Activated naive CD4-positive, alpha-beta T cell treated with anti-CD3 and anti-CD28 coated beads, Interleukin-2, amount 50 U/mL, for 72 hours (primary cell): ENCODE data around the gene ZFP1. TPM values are rescaled to one million over a fixed set of nuclear protein-coding genes. Genes with fewer than 3 reads are reported as not detected.

Experiments
- ATAC-seq, 2 donors: fragments of 150-1000 bp; cut with Tn5 transposase; 2 replicates each; pipeline ENCODE4 v1.10.0; 2021; ENCODE audit warnings: mild to moderate bottlenecking in 2 of 2, moderate library complexity in 2 of 2
- DNase-seq, 2 donors: peaks; one replicate each; pipeline ENCODE4 v3.0.0; 2021 to 2022; ENCODE audit warnings: low spot score in 2 of 2
- H3K27ac Mint-ChIP-seq, 2 donors: one replicate each; pipeline ENCODE4 v1.8.0; 2022; ENCODE audit warnings: mild to moderate bottlenecking in 2 of 2, mixed read lengths in 2 of 2
- H3K36me3 Mint-ChIP-seq, 2 donors: one replicate each; pipeline ENCODE4 v1.8.0; 2022; ENCODE audit warnings: mixed read lengths in 2 of 2
- H3K9me3 Mint-ChIP-seq, 2 donors: one replicate each; pipeline ENCODE4 v1.8.0; 2022; ENCODE audit warnings: mixed read lengths in 2 of 2
- total RNA-seq, 2 donors: library from RNA; stranded (reverse); gene quantifications; one replicate each; pipeline ENCODE4 v1.2.3, GENCODE V29; 2022

ZFP1 gene
- 10 to 100 TPM; 13.4 to 13.5 TPM for total RNA-seq

DNA sequence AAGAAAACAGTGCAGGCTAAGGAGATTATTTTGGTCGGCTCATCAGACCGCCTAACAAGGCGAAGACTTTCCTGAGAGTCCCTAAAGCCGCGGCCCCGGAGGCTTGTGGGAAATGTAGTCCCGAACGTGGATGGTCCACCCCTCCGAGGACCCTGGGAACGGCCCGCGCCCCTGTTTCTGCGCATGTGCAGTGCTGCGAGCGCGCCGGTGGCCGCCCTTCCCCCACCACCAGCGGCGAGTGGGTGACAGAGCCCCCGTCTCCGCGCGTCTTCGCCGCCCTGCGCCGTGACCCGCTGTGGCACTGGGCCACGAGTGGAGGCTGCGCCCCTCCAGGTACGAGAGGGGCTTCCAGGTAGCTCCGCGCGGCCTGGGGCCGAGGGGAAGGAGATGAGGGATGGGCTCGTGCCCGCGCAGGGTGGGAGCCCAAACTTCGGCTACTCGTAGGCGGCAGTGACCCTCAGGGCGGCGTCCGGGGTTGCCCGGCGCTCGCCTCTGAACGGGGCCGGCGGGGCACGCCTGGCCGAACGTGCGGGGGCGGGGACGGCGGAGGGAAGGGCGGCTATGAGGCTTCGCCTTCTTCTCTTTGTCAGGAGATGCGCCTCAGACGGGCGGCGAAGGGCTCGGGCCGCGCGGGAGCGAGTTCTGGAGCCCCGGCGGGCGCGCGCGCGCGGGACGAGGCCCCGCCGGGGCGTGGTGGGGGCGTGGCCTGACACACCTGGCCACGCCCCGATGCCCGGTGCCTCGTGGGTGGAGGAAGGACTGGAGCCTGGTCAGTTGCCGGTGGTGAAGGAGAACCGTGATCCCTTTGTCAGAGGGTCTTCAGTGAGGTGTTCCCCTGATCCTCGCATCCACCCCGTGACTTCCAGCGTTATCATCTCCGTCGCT is at the start of gene ZFP1:
Gene ZFP1, plus strand, starts transcription at position 214 of the 885 bp plus-strand sequence. CDS start 4,428 bp downstream, outside the sequence.
- DNase-seq (peak; percentile 88 to 96), ATAC-seq (peak; percentile 83 to 92)
- H3K9me3 Mint-ChIP-seq = peaks cover 19 to 27% of the 10 kb centered on the region in 2 donors
- H3K36me3 Mint-ChIP-seq = peaks cover 38 to 44% of the 10 kb centered on the region in 2 donors
- peak within 1 kb of the TSS; percentile 83 to 88 for H3K27ac Mint-ChIP-seq

DNA sequence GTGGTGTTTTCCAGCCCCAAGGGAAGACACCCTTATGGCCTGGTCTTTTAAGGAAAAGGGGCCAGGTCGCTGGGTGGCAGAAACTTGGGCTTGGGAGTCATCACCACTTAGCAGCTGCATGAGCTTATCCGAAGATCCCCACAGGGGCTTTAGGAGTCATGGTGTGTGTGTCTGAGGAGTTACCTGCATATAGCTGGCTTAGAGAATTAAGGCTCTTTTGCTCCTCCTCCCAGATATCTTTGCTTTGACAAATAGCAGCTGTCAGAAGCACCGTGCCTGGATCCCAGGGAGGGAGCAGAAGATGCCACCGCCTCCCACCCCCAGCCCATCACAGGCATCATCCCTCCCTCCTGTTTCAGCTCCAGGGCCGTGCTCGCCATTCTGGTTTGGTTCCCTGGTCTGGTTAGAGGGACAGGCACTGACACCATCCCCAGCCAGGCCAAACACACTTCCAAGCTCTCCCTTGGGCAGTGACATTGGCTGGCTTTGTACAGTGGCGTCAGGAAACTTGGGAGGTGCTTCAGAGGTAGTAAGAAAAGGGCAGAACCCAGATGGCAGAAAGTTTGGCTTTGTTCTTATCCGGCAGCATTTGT is 49.2 kb upstream of the ZFP1 start:
- DNase-seq (peak in 1 of 2 donors; percentile 53), ATAC-seq (peak in 1 of 2 donors; percentile 0)
- Mint-ChIP-seq H3K9me3 (no peaks in the 10 kb centered on the region), H3K27ac (peak overlapping the region; percentile 79 to 84), H3K36me3 (peaks cover 0 to 21% of the 10 kb centered on the region in 2 donors)

DNA sequence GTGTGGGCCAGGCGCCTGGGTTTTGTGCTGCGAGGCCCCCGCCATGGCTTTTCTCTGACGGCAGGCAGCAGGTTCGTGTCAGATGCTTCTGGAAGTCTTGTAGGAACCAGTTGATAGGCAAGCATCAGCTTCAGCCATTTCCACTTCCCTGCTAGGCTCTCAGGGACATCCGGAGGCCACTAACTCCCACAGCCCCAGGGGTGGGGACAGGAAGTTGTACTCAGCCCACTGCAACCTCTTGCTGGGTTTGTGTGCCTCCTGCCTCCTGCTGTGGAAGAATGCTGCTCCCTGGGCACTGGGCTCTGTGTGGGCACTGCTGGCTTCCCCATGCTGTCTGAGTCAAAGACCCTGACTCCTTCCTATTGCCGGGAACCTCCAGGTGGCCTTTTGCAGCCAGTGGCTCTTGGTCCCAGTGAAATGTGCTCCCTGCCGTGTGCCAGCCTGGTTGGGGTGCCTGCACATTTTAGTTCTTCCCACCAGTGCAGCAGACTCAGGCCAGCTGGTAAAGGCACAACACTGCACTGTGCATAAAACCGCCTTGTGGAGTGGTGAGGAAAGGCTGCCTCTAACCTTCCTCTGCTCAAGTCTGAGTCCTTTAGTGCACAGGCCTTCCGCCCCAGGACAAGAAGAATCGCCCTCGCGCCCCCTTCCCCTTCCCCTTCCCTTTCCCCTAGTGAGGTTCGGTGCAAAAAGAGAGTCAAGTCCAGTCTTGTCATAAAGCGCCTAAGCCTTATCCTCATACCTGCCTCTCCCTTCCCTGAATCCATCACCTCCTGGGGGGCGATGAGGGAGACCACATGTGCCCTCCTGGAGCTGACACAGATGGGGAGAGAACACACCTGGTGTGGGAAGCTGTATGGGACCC is 48.4 kb upstream of the ZFP1 start:
- peak overlapping the region; percentile 68 to 74 for H3K27ac Mint-ChIP-seq
- peaks cover 0 to 29% of the 10 kb centered on the region in 2 donors for H3K36me3 Mint-ChIP-seq
- DNase-seq = peak in 1 of 2 donors; percentile 57
- H3K9me3 Mint-ChIP-seq = no peaks in the 10 kb centered on the region
- peak; percentile 38 to 46 for ATAC-seq

DNA sequence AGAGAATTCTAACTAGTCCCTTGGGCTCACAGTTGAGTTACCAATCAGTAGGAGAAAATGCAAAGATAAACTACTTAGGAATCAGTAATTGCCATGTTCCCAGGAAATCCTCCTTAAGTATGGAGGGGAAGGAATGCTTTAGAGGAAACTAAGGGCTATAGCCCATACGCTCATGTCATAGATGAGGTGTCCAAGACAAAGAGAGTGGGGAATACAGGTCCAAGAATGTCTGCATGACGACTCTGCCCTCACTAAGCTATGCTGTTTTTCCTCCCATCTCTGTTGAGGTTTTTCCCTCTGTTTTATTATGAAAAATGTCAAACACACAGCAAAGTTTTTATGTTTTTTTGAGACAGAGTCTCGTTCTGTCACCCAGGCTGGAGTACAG is 47.7 kb upstream of the ZFP1 start:
- DNase-seq = no peak
- Mint-ChIP-seq H3K27ac (peak overlapping the region; percentile 33 to 68), H3K36me3 (peaks cover 0 to 35% of the 10 kb centered on the region in 2 donors), H3K9me3 (no peaks in the 10 kb centered on the region)
- ATAC-seq = no peak

DNA sequence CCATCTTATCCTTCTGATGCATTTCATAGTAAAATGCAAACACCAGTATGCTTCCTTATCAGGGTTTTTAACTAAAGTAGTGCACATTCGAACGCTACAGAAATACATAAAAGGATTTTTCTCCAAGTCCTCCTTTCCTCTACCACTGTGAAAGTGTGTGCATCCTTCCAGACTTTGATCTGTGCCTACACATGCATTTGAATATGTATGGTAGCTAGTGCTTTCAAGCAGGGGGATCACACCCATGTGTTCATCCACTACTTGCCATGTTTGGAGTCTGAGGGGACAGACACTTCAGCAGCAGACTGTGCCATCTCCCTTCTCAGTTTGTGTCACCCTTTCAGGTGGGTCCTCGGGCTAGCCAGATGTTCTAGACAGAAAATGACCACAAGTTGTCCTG is 46.7 kb upstream of the ZFP1 start:
- H3K36me3 Mint-ChIP-seq = peaks cover 0 to 43% of the 10 kb centered on the region in 2 donors
- DNase-seq (no peak), ATAC-seq (no peak)
- no peaks in the 10 kb centered on the region for H3K9me3 Mint-ChIP-seq
- H3K27ac Mint-ChIP-seq = no peak overlapping the region

DNA sequence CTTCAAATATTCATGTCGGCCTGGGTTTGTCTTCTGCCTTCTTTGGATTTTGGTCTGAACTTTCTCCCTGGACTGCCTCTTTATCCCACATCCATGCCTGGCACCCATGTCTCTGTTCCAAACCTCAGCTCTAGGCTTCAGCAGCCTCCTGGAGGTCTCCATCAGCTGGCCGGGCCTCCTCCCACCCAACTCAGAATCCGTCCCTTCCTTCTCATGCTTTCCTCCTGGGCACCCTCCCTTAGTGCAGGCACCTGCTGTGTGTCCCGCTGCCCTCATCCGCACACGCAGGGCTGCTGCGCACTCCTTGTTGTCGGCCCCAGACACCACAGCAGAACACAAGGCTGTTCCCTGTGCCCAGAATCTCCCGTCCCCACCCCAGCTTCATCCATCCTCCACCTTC is 45.7 kb upstream of the ZFP1 start:
- ATAC-seq = no peak
- Mint-ChIP-seq H3K9me3 (no peaks in the 10 kb centered on the region), H3K27ac (no peak overlapping the region), H3K36me3 (peaks cover 0 to 51% of the 10 kb centered on the region in 2 donors)
- DNase-seq = peak in 1 of 2 donors; percentile 34

DNA sequence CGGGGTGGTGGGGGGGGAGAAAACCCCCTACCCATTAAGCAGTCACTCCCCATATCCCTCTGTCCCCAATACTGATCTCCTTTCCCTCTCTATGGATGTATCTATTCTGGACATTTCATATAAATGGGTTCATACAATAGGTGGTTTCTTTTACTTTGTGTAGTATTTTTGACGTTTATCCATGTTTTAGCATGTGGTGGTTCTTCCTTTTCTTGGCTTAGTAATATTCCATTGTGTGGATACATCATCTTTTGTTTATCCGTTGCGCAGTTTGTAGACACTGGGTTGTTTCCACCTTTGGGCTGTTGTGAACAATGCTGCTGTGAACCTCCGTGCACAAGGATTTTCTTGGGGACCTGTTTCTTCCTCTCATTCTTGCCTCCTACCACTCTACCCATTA is 44.3 kb upstream of the ZFP1 start:
- no peak for DNase-seq

DNA sequence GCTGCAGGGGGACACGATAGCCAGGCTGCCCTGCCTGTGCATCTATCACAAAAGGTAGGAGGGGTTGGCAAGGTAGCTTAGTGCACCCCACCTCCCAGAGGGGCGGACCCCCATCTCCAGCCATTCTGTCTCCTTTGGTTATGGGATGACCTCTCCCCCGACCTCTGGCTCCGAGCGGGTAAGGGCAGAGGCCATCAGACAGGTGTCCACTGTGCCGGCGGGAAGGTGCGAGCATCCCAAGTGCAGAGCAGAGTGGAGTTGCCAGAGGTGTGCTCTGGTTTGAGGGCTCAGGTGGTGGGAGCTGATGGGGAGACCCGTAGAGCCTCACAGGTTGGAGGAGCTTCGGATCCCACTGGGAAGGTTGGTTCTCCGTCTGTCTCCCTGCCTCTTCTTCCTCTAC is 43.5 kb upstream of the ZFP1 start:
- peaks cover 0 to 71% of the 10 kb centered on the region in 2 donors for H3K36me3 Mint-ChIP-seq
- DNase-seq = no peak
- H3K27ac Mint-ChIP-seq = no peak overlapping the region

More for the DNA sequence above, 44.3 kb upstream of the ZFP1 start:
- H3K27ac Mint-ChIP-seq = no peak overlapping the region
- no peak for ATAC-seq
- H3K36me3 Mint-ChIP-seq = peaks cover 0 to 63% of the 10 kb centered on the region in 2 donors
- H3K9me3 Mint-ChIP-seq = no peaks in the 10 kb centered on the region

DNA sequence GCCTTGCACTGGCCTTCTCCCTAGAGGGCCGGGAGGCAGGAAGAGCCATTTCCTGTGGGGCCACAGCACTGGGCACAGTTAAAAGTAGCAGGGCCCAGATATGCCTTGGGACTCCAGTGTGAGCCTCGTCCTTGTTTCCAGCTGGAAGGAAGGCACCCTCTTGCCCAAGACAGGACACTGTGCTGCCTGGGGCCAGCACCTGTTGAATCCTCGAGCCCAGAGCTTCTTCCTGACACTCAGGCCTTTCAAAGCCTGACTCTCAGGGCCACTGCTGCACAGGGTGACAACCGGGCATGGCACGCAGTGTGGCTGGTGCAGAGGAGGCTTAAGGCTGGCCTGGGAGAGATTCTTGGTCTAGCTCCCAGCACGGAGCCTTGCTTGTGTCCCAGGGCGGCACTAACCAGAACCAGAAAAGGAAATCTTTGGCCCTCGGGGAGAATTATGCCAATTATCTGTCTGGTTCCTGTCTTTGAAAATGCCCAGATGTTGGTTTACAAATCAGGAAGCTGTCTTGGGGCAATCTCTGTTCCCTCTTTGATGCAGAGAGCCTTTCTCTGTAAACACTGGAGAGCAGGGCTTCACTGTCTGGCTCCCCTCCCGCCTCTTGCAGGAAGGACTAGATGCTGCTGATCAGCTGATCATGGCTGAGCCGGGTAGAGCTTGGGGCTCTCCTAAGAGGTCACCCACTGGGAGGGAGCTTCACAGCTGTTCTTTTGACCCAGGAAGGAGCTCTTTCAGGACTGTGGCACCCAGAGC is 42.8 kb upstream of the ZFP1 start:
- no peak overlapping the region for H3K27ac Mint-ChIP-seq
- ATAC-seq (no peak), DNase-seq (peak in 1 of 2 donors; percentile 47)

More for the DNA sequence above, 43.5 kb upstream of the ZFP1 start:
- ATAC-seq = no peak
- no peaks in the 10 kb centered on the region for H3K9me3 Mint-ChIP-seq

DNA sequence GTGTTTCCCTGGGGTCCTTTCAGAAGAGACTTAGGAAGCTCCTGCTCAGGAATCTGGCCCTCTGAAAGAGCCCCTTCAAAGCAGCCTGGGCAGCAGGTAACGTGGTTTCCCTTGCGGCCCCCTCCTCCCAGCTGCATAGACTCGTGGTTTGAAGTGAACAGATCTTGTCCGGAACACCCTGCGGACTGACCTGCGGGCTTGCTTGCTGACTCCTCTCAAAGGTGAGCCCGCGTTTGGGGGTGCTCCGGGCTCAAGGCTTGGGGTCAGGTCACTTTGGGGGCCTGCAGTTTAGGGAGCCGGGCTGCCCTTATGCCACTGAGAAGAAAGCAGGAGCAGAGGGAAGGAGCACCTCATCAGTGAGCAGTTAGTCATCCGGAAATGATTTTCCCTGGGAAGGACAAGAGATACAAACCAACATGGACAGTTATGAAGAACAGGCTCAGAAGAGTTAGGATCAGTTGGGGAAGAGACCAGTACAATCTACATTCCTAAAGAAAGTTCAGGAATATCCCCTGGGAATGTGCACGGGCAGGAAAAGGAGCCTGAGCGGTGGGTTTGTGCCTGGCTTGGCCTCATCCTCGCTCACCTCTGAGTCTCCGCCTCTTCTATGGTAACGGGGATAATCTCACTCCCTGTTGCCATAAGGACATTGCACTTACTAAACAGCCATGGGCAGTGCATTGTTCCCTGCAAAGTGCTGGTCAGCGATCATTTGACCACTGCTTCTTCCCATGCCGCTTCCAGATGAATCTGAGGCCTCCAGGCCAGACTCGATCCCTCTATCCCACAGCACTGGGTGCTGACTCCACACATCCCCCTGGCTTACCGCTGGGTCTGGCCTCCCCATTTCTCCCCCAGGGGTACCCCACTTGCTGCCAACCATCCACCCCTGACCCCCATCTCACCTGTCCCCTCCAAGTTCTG is 41.7 kb upstream of the ZFP1 start:
- H3K9me3 Mint-ChIP-seq = no peaks in the 10 kb centered on the region
- ATAC-seq (no peak), DNase-seq (peak in 1 of 2 donors; percentile 23)
- H3K27ac Mint-ChIP-seq = peak overlapping the region in 1 of 2 donors; percentile 68
- peaks cover 0 to 71% of the 10 kb centered on the region in 2 donors for H3K36me3 Mint-ChIP-seq

More for the DNA sequence above, 42.8 kb upstream of the ZFP1 start:
- Mint-ChIP-seq H3K36me3 (peaks cover 0 to 71% of the 10 kb centered on the region in 2 donors), H3K9me3 (no peaks in the 10 kb centered on the region)

DNA sequence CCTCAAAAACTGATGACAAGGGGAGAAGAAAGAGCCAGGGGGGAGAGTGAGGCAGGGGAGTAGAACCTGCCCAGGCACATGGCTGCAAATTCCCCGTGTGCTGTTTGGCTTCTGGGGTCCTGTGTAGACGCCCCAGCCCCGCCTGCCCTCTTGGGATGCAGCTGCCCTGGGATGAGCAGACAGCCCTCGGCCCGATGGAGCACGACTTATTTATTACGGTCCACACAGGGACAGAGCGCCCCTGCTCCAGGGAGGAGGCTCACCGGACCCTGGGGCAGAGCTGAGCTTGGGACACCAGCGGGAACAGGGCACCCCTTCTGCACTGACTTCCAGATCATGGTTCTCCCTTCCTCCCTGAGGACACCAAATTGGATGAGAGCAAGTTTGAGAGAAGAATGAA is 40.8 kb upstream of the ZFP1 start:
- H3K27ac Mint-ChIP-seq = peak overlapping the region in 1 of 2 donors; percentile 44

DNA sequence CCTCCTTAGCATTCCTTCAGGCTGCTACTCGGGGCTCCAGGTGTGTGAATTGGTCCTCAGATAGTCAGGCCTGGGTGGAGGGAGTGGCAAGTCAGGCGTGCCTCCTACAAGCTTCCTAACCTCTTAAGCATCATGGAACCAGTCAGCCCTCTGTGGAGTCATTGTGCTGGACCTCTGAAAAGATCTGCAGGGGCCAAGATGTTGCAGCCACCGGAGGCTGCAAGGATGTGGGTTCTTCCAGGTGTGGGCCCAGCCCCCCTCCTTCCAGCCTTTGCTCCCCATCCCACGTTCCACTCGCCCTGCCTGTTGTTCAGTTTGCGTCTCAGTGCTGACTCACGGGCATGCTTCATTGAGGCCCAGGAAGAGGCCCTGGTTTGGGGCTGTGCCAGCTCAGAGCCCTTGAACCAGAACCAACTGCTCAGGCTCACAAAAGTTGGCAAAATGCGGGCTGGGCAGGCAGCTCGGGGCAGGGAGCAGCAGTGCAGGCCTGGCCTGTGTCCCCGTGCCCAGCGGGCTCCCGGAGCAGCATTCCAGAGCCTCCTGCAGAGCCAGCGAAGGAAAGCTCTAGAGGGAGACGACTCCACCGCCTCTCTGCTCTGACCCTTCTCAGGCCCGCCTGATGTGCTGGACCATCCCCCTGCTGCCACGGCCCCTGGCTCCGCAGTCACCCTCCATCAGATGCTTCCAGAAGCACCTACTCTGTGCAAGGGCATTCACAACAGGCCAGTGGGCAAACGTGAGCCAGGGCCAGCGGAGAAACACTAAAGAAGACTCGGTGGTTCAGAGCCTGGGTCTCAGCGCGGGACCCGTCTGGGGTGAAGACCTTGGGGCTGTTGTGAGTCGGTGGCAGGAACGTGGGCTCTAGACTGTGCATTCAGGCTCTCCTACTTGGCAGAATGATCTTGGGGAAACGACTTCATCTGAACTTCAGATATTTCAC is 39.3 kb upstream of the ZFP1 start:
- ATAC-seq = peak; percentile 65 to 76
- DNase-seq = peak; percentile 75 to 82
- H3K9me3 Mint-ChIP-seq = no peaks in the 10 kb centered on the region
- peaks cover 0 to 56% of the 10 kb centered on the region in 2 donors for H3K36me3 Mint-ChIP-seq
- H3K27ac Mint-ChIP-seq = peak overlapping the region; percentile 80 to 97

More for the DNA sequence above, 40.8 kb upstream of the ZFP1 start:
- DNase-seq (peak in 1 of 2 donors; percentile 18), ATAC-seq (no peak)
- Mint-ChIP-seq H3K9me3 (no peaks in the 10 kb centered on the region), H3K36me3 (peaks cover 0 to 68% of the 10 kb centered on the region in 2 donors)

DNA sequence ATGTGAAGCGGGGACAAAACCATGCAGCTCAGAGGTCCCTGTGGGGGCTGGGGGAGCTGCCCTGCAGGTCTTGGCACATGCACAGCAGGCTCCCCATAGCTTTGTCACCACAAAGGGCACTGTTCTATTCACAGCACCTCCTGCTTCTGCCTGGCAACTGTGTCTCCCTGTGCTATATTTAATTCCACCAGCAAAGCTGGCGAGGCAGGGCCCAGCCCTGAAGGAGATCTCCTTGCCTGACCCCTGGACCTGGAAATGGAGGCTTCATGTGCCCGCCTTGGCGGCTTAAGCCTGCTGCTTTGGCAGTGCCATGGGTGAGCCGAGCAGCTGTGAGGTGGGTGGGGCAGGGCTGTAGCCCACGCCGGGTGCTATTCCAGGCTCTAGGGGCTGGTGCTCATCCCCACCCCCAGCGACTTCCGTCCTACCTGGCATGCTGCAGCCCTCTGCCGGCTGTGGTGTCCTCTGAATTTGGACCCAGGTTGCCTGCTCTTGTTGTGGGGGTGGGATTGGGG is 38.5 kb upstream of the ZFP1 start:
- Mint-ChIP-seq H3K9me3 (no peaks in the 10 kb centered on the region), H3K27ac (peak overlapping the region; percentile 80 to 81), H3K36me3 (peaks cover 0 to 48% of the 10 kb centered on the region in 2 donors)
- DNase-seq (no peak), ATAC-seq (no peak)
